Esophagus (tissue), 2 donors: ENCODE results near the gene GLRX. TPM values are rescaled to one million over a fixed set of nuclear protein-coding genes. Genes with fewer than 3 reads are reported as not detected.
A peak's percentile ranks its signal among the peaks of the same experiment; 100 is the strongest.
"Not testable (repeated sequence)": the region's sequence is repeated elsewhere in the genome, so short reads cannot be mapped to it uniquely, and the experiment has no call there.

Experiments
- H3K27ac ChIP-seq, 2 donors: one replicate each; pipeline ENCODE4 v1.5.1; 2013; ENCODE audit warnings: low read depth in 2 of 2, mild to moderate bottlenecking in 2 of 2, inconsistent platforms in 1 of 2, low read length in 1 of 2, moderate library complexity in 1 of 2
- H3K27me3 ChIP-seq, 2 donors: one replicate each; pipeline ENCODE4 v1.6.1; 2013; ENCODE audit warnings: low read length in 2 of 2, control low read depth in 1 of 2, mild to moderate bottlenecking in 1 of 2; ENCODE audit not compliant: insufficient read depth in 2 of 2, control insufficient read depth in 1 of 2
- H3K36me3 ChIP-seq, 2 donors: one replicate each; pipeline ENCODE4 v1.6.1; 2013; ENCODE audit warnings: low read length in 1 of 2; ENCODE audit not compliant: control insufficient read depth in 2 of 2, insufficient read depth in 2 of 2
- H3K4me1 ChIP-seq, 2 donors: one replicate each; pipeline ENCODE4 v1.6.1; 2013; ENCODE audit warnings: low read length in 1 of 2; ENCODE audit not compliant: control insufficient read depth in 2 of 2, insufficient read depth in 2 of 2
- H3K4me3 ChIP-seq, 2 donors: one replicate each; pipeline ENCODE4 v1.5.1; 2013; ENCODE audit warnings: low read length in 2 of 2, mild to moderate bottlenecking in 2 of 2, low read depth in 1 of 2, moderate library complexity in 1 of 2
- H3K9me3 ChIP-seq, 2 donors: one replicate each; pipeline ENCODE4 v1.6.1; 2013; ENCODE audit warnings: mild to moderate bottlenecking in 2 of 2, low read depth in 1 of 2, low read length in 1 of 2, moderate library complexity in 1 of 2; ENCODE audit not compliant: control insufficient read depth in 2 of 2, insufficient read depth in 1 of 2
- WGBS, 2 donors: extraction: QIAGEN DNeasy Blood & Tissue Kit; methylation state at CpG; one replicate each; pipeline ENCODE4 v1.1.7; 2013; 5-methylcytosine and 5-hydroxymethylcytosine counted together
- polyA plus RNA-seq, 2 donors: library from polyadenylated mRNA; stranded (reverse); fragments of 200-250 nt; gene quantifications; one replicate each; pipeline ENCODE4 v1.2.3, GENCODE V29; 2013
- donor health status: healthy with polysubstance abuse.
- donor health status: Bipolar disorder and iron deficiency.

Gene GLRX, protein sequence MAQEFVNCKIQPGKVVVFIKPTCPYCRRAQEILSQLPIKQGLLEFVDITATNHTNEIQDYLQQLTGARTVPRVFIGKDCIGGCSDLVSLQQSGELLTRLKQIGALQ
- polyA plus RNA-seq: 10 to 100 TPM in 1 of 2 donors, 1 to 10 TPM in 1; 5.6 to 11.1 TPM

DNA sequence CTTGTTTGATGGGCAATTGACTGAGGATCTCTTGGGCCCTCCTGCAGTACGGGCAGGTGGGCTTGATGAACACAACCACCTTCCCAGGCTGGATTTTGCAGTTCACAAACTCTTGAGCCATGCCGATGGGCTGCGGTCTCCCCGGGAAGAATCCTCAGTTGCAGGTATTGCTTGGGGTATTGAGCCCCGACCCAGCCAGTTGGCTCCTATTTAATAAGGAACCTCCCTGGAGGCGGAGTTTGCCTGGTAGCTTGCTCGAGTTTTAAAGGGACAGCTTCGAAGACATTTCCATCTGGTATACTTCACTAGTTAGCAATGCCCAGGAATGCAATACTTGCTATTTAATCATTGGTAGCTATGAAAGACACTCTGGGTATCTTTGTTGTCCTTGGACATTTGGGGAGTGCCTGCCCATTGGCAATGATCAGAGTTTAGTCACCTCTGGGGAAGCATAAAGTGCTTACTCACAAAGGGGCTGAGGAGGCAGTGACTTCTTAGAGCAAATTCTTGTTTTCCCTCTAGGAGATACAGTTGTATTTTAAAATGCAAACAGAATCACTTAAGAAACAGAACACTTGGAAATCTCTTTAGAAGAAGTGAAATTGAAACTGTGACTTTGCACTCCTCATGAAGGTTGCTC is at the start of gene GLRX:
GLRX (minus strand) TSS at position 185 of the 640 bp plus-strand sequence; CDS start at position 121, 64 bp downstream.
- peaks cover 2 to 4% of the 10 kb centered on the region in 2 donors for H3K4me1 ChIP-seq
- H3K9me3 ChIP-seq: no peaks in the 10 kb centered on the region
- no peaks in the 10 kb centered on the region for H3K36me3 ChIP-seq
- peak within 1 kb of the TSS; percentile 82 to 87 for H3K27ac ChIP-seq
- 0 to 1% methylated on average over 8 of the region's 8 CpGs for WGBS, 2 donors
- no peaks in the 10 kb centered on the region for H3K27me3 ChIP-seq
- peak within 1 kb of the TSS; percentile 72 to 89 for H3K4me3 ChIP-seq

DNA sequence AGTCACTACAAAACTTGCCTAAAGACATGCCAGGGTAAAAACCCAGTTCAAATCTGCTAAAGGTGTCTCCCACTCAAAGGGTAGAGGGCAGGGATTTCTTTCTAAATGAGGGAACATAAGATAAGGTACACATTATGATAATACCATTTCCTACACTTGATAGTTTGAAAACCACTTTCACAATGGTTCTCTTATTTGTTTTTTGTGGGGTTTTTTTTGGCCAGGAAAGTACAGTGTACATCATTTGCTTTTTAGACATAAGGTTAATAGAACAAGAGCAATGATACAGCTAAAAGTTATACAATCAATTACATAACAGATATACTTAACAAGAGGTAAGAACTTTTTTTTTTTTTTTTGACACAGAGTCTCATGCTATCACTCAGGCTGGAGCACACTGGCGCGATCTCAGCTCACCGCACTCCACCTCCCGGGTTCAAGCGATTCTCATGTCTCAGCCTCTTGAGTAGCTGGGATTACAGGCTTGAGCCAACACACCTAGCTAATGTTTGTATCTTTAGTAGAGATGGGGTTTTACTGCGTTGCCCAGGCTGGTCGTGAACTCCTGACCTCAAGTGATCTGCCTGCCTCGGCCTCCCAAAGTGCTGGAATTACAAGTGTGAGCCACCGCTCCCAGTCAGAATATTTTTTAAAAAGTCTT is 48.8 kb upstream of the GLRX start:
- Histone ChIP-seq H3K9me3 (no peaks in the 10 kb centered on the region), H3K4me1 (no peaks in the 10 kb centered on the region), H3K36me3 (no peaks in the 10 kb centered on the region), H3K27me3 (no peaks in the 10 kb centered on the region), H3K4me3 (no peak overlapping the region), H3K27ac (no peak overlapping the region)
- 98 to 99% methylated on average over 9 of the region's 9 CpGs for WGBS, 2 donors

DNA sequence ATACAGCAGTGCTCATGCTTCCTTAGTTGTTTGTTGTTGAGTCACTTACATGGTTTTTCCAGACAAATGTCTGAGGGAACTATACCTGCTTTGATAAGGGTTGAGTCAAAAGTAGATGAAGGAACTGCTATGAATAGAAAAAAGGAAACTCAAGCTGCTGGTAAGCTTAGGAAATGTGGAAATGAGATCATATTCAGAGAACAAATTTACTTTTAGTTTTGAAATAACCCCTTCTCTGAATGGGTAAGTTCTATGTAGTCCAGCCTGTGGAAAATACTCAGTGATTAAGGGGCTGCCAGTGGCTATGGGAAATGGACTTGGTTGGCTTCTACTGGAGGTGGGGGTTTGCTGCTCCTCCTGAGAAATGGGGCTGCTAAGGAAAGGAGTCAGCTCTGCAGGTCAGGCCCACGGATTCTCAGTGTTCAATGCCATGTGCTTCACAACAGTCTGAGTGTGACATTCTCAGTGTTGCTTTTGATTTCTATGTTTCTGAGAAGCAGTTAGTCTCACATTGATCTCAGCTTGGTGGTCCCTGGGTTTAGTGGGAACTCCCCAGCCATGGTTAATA is 47.7 kb upstream of the GLRX start:
- Histone ChIP-seq H3K27ac (no peak overlapping the region), H3K4me3 (no peak overlapping the region), H3K27me3 (no peaks in the 10 kb centered on the region), H3K9me3 (no peaks in the 10 kb centered on the region), H3K4me1 (no peaks in the 10 kb centered on the region), H3K36me3 (no peaks in the 10 kb centered on the region)
- WGBS, 2 donors: 66 to 79% methylated on average over 1 of the region's 1 CpG

DNA sequence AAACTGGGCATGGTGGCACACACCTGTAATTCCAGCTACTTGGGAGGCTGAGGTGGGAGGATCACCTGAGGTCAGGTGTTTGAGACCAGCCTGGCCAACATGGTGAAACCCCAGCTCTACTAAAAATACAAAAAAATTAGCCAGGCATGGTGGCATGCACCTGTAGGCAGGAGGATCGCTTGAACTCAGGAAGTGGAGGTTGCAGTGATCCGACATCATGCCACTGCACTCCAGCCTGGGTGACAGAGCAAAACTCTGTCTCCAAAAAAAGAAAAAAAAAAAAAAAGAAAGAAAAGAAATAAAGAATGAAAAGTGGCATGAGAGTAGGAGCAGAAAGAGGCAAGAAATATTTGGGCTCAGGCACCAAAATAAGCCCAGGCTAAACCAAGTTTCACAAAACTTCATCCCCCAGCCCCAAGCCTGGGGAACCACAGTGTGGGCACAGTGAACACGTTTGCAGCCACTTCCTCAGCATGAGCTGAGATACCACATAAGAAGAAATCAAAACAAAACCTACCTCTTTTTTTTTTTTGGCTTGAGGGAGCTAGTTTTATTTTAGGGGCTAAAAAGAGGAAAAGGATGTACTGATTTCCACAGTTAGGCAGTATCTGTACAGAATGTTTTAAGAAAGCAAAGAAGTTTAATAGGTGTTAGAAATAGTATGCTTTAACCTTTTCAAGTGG is 46.8 kb upstream of the GLRX start:
- 64 to 65% methylated on average over 3 of the region's 3 CpGs for WGBS, 2 donors
- H3K4me1 ChIP-seq, H3K9me3 ChIP-seq, H3K27me3 ChIP-seq, H3K36me3 ChIP-seq, H3K27ac ChIP-seq, H3K4me3 ChIP-seq: not testable (repeated sequence)

DNA sequence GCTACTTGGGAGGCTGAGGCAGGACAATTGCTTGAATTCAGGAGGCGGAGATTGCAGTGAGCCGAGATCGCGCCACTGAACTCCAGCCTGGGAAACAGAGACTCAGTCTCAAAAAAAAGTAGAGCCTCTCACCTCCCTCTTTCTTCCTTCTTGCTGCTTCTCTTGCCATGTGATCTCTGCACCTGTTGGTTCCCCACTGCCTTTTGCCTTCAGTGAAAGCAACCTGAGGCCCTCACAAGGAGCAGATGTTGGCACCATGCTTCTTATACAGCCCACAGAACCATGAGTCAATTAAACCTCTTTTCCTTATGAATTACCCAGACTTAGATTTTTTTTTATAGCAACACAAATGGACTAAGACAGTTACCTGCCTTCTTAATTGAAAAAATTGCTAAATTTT is 45.6 kb upstream of the GLRX start:
- Histone ChIP-seq H3K27me3 (no peaks in the 10 kb centered on the region), H3K4me3 (no peak overlapping the region), H3K36me3 (no peaks in the 10 kb centered on the region), H3K9me3 (no peaks in the 10 kb centered on the region), H3K4me1 (no peaks in the 10 kb centered on the region), H3K27ac (no peak overlapping the region)
- WGBS, 2 donors: 99 to 100% methylated on average over 4 of the region's 4 CpGs

DNA sequence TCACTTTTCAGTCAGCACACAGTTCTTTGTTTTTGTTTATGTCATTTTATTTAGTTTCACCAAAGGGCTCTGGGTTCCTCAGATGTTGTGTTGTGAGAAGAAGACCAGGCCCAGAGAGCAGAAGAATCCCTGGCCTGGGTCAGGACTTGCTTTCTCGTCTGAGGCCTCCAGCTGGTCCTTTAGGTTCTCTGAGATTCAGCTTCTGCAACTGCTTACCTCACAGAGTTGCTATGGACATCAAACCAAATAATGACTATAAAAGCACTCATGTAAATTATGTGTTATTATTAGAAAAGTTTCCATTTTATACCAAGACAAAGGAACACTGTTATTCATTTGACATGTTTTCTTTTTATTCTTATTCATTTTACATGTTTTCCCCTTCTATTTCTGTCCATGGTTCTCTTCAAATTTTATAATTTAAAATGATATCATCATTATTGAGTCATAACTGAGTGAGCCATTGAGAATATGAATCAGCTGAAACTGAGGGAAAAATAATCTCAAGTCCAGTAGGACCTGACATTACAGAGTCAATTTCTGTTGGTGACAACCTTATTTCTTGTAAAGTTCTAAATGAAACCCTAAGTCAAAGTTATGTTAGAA is 44.0 kb upstream of the GLRX start:
- no peaks in the 10 kb centered on the region for H3K36me3 ChIP-seq
- H3K4me3 ChIP-seq: no peak overlapping the region
- H3K27ac ChIP-seq: peak overlapping the region in 1 of 2 donors; percentile 47
- WGBS, 2 donors: 69 to 71% methylated on average over 1 of the region's 1 CpG
- no peaks in the 10 kb centered on the region for H3K4me1 ChIP-seq
- no peaks in the 10 kb centered on the region for H3K9me3 ChIP-seq
- no peaks in the 10 kb centered on the region for H3K27me3 ChIP-seq

DNA sequence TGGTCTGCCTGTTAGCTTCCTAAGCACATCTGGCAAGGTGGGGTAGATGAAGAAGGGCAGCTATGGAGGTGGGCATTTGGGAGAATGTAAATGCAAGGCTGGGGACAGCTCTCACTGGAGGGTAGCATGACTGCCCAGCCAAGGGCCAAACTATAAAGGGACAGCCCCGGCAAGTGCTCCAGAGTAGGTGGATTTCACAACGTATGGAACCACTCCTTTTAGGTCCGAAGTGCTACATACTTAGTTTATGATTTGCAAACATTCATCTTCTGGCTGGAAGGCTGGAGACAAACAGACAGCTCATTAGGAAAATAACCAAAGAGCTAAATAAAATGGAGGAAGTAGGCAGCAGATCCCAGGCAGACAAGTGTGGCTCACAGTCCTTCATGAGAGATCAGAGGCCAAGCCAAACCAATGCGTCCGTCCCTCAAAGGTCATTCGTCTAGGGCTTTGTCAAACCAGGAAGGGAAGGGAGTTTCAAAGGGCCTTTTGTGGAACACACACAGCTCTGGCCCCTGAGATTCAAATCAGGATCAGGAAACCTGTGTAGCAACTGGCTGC is 42.5 kb upstream of the GLRX start:
- H3K4me1 ChIP-seq: no peaks in the 10 kb centered on the region
- no peak overlapping the region for H3K4me3 ChIP-seq
- 68 to 80% methylated on average over 6 of the region's 6 CpGs for WGBS, 2 donors
- H3K27ac ChIP-seq: no peak overlapping the region
- no peaks in the 10 kb centered on the region for H3K36me3 ChIP-seq
- H3K9me3 ChIP-seq: no peaks in the 10 kb centered on the region
- no peaks in the 10 kb centered on the region for H3K27me3 ChIP-seq

DNA sequence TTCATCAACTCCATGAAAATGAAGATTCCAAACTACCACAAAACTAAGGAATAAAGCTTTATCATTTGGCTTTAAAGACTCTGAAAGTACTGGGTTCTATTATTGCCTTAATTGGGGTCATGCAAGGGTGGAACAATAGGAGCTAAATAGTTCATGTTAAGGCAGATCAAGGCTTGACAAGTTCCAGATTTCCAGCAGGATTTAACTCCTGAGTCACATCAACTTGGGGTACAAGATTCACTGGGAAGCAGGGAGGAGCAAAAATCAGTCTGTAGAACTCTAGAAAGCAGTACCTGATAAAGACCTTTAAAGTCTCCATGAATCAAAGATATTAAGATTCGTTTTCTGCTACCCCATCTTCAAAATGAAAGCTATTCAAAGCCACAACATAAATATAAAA is 41.9 kb upstream of the GLRX start:
- 76 to 77% methylated on average over 1 of the region's 1 CpG for WGBS, 2 donors
- H3K27ac ChIP-seq: no peak overlapping the region
- no peak overlapping the region for H3K4me3 ChIP-seq
- peaks cover 0 to 2% of the 10 kb centered on the region in 2 donors for H3K4me1 ChIP-seq
- no peaks in the 10 kb centered on the region for H3K27me3 ChIP-seq
- no peaks in the 10 kb centered on the region for H3K9me3 ChIP-seq
- no peaks in the 10 kb centered on the region for H3K36me3 ChIP-seq

DNA sequence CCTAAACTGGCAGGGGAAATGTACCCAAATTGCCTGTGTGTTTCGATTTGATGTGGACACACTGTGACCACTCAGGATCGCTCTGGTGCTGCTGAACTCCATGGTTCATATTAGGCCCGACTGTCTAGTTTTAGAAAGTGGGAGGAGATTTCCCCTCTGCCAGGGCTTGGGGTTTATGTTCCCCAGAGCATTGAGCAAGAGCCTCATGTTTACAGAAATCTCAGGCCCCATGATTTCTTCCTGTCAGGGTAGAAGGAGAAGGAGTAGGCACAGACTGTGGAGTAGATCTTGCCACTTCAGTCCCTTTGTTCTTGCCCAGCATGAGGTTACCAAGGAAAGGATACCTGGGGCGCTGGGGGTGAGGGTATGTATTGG is 40.8 kb upstream of the GLRX start:
- no peak overlapping the region for H3K4me3 ChIP-seq
- H3K27ac ChIP-seq: peak overlapping the region; percentile 15 to 25
- H3K36me3 ChIP-seq: no peaks in the 10 kb centered on the region
- no peaks in the 10 kb centered on the region for H3K9me3 ChIP-seq
- WGBS, 2 donors: 70 to 81% methylated on average over 4 of the region's 4 CpGs
- H3K4me1 ChIP-seq: peaks cover 0 to 2% of the 10 kb centered on the region in 2 donors
- no peaks in the 10 kb centered on the region for H3K27me3 ChIP-seq
